Right lobe of liver (tissue), 4 donors: ENCODE measurements around the gene DVL3.

ENCODE experiments used
- POLR2A ChIP-seq: fragments of 450-650 bp; IDR thresholded peaks from one replicate; pipeline ENCODE4 v1.6.1; 2017; ENCODE audit warnings: antibody characterized with exemption, mild to moderate bottlenecking
- TF ChIP-seq, protein P1 (sequence below), 4 donors: fragments of 200-600 bp in 3 of 4; fragments of 450-650 bp in 1 of 4; IDR thresholded peaks; one replicate each; pipeline versions ENCODE4 v1.5.1 to v1.8.0; 2016 to 2022; ENCODE audit warnings: antibody characterized with exemption in 4 of 4, mild to moderate bottlenecking in 2 of 4
- donor health status: DM: no; HTN: no; CAD: no.
- donor health status: DM: no; HTN: no; CAD: no.
- donor health status: DM: no; HTN: yes; CAD: no.

GRCh38 chr3:184196536-184196935 is 41.4 kb downstream of the DVL3 start:
- TF ChIP-seq, protein P1, sequence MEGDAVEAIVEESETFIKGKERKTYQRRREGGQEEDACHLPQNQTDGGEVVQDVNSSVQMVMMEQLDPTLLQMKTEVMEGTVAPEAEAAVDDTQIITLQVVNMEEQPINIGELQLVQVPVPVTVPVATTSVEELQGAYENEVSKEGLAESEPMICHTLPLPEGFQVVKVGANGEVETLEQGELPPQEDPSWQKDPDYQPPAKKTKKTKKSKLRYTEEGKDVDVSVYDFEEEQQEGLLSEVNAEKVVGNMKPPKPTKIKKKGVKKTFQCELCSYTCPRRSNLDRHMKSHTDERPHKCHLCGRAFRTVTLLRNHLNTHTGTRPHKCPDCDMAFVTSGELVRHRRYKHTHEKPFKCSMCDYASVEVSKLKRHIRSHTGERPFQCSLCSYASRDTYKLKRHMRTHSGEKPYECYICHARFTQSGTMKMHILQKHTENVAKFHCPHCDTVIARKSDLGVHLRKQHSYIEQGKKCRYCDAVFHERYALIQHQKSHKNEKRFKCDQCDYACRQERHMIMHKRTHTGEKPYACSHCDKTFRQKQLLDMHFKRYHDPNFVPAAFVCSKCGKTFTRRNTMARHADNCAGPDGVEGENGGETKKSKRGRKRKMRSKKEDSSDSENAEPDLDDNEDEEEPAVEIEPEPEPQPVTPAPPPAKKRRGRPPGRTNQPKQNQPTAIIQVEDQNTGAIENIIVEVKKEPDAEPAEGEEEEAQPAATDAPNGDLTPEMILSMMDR (IDR thresholded peaks at IDR 0.05), result no peak
- no peak for TF ChIP-seq POLR2A
